Spleen (tissue), 7 donors: ENCODE data around the gene LOXL1.

Experiments used
- CTCF ChIP-seq, 11 experiments: fragments of 200-600 bp in 7 of 11; fragments of 450-650 bp in 4 of 11; sonication (generic) in 4 of 11; IDR thresholded peaks in 8 of 11; conservative IDR thresholded peaks in 3 of 11; 1 replicate in 7 of 11; 2 replicates in 4 of 11; pipeline versions ENCODE4 v1.4.0 to v1.8.0; 2016 to 2021; ENCODE audit warnings: antibody characterized with exemption in 11 of 11, inconsistent platforms in 4 of 11, mild to moderate bottlenecking in 1 of 11
- POLR2A ChIP-seq, 3 donors: fragments of 450-650 bp; IDR thresholded peaks; one replicate each; pipeline ENCODE4 v1.5.1; 2017; ENCODE audit warnings: antibody characterized with exemption in 3 of 3, mild to moderate bottlenecking in 1 of 3
- POLR2AphosphoS5 ChIP-seq, 3 donors: sonication (generic); formaldehyde crosslinking; IDR thresholded peaks; one replicate each; pipeline ENCODE4 v1.5.1; 2017; ENCODE audit warnings: antibody characterized with exemption in 3 of 3
- donor health status: DM: no; HTN: no; CAD: no; lungs with moderate emphysema.
- donor health status: DM: no; HTN: no; CAD: no.
- donor health status: DM: no; HTN: no; CAD: no.

- TF ChIP-seq CTCF (IDR thresholded peaks at IDR 0.05 in 8 of 11, conservative IDR thresholded peaks at IDR 0.05 in 3 of 11) (no peak), POLR2AphosphoS5 (IDR thresholded peaks at IDR 0.05) (no peak), POLR2A (IDR thresholded peaks at IDR 0.05) (no peak)
Observed at GRCh38 chr15:73941449-73941848, 15.2 kb downstream of the LOXL1 start.
